CD1c-positive myeloid dendritic cell (primary cell): ENCODE measurements around the gene OFD1.

Experiments used
- DNase-seq: peaks from one replicate; pipeline ENCODE4 v3.0.0-alpha.2; 2016; ENCODE audit errors: extremely low spot score

OFD1 gene

DNA sequence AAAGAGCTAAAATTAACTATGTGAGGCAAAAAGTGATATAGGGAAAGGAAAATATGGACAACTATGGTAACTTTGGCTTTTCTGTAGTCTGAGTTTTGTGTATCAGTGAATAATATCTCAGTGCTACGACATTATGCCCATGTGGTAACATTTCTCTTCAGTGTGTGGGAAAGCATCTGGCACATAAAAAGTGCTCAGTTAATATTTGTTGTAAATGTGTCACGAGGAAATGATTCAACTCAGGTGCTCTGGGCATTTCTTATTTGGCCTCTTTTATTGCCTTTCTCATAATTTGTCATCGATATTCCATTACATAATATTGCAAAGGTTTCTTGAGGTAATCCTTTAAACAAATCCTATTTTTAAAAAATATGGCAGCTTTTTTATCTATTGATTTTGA lies 17.6 kb downstream of the OFD1 start:
- no peak for DNase-seq

DNA sequence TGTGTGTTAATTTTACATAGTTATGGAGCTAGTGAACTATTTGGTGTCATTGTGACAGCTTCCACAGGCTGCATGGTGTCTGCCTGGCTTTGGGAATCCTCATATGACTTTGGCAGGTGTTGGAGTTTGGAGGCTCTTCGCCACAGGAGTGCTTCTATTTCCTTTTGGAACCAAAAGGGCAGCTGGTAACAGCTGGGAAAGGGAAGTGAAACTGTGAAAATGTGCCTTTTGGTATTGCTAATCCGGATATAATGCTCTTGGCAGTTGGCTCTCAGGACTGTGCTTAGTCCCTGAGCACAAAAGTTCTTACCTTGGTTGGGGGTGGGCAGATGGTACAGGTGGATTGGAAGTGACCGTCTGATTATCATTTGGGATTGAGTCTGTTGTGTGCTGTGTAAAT lies 18.1 kb downstream of the OFD1 start:
- DNase-seq: peak; percentile 63

- DNase-seq: no peak
Measured at GRCh38 chrX:13754765-13755164, 20.2 kb downstream of the OFD1 start.

DNA sequence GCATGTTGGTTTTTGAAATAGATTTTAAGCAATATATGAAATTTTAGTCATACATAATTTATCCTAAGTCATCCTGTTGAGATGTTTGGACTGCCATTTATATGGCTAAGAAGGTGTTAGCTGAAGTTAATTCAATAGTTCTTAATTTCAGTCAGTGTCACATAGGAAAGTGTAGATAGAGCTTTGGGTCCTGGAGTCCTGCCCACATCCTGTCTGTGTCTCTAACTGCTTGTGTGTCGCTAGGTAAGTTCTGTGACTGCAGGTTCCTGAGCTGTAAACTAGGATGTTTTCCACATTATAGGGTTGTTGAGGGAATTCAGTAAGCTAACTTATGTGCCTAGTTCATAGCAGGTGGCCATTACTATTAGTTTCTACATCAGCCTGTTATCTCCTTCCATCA lies 20.7 kb downstream of the OFD1 start:
- DNase-seq: no peak

- DNase-seq: no peak
Measured at GRCh38 chrX:13756381-13756780, 21.8 kb downstream of the OFD1 start.

GRCh38 chrX:13759152-13759718 lies 24.7 kb downstream of the OFD1 start:
- peak; percentile 42 for DNase-seq

- peak; percentile 36 for DNase-seq
Measured at GRCh38 chrX:13760426-13760825, 25.9 kb downstream of the OFD1 start.

- DNase-seq: peak; percentile 51
Measured at GRCh38 chrX:13761606-13762414, 27.3 kb downstream of the OFD1 start.

- DNase-seq: no peak
Measured at GRCh38 chrX:13763489-13763888, 28.9 kb downstream of the OFD1 start.

DNA sequence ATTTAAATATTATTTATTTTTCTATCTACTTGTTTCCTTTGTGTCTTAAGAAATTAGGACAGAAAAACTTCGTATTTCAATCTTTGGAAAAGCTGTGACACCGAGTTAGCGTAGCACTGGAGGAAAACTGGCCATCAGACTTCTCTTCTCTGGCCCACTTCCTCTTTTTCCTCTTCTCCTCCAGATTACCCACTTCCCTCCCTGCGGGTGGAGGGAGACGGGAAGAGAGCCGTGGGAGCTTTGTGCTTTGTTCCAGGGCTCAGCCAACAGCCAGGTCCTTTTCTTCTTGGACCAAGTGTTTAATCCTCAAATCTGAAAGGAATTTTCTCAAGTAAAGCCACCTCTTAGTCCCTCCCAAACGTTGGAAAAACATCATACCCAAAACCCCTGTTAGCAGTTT lies 29.7 kb downstream of the OFD1 start:
- DNase-seq: peak; percentile 43

GRCh38 chrX:13764765-13765164 lies 30.2 kb downstream of the OFD1 start:
- DNase-seq: no peak

DNA sequence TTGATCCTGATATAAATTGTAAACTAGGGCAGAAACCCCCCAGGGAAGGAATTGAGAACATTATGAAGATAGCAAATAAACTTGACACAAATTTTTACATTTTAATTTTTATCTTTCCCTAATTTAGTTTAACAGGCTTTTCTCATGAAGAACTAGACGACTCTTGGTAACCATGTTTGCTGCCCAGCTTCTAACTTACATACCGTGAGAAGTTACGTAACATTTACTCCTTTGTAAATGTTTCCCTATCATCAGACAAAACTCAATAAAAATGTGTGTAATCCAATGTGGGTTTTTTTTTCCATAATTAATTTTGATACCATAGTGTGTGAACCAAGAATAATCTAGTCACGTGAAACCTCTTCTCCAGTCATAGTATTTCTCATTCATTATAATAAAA lies 34.4 kb downstream of the OFD1 start:
- DNase-seq: no peak

DNA sequence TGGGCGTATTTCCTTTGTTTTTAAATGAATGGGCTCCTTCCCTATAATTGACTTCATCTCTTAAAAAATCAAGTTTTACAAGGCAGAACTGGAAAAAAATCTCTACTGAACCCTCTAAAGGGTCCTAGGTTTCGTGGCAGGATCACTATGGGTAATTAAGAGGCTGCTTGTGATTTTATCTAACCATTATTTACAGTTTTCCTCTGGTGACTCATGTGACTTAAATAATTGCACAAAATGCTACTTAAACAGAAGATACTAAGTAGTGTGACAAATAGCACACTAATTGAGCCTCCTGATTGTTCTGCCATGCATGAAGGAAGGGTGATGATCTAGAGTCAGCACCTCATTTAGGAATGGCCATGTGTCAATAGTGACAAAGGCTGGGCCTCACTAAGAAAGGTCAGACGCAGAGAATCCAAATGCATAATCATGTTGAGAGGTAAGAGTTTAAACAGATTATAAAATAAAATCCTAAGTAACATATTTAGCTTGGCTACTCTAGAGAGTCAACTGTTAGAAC lies 35.5 kb downstream of the OFD1 start:
- DNase-seq: no peak

GRCh38 chrX:13774696-13775095 lies 40.1 kb downstream of the OFD1 start:
- DNase-seq: no peak

GRCh38 chrX:13775837-13776236 lies 41.3 kb downstream of the OFD1 start:
- no peak for DNase-seq

DNA sequence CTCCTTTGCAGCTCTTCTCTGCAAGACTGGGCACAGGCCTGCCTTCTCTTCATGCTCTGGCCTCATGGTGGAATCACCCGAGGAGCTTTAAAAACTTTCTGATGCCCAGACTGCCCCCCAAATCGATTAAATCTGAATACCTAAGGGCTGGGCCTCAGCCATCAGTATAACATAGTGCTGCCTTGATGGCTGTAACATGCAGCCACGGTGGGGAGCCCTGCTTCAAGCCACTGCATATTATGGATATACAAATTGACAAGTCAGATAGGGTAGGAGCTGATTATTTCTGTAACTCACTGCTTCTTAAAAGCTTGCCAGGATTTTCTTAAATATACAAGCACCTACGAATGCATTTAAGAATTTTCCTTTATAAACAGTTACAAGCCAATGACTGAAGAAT lies 41.8 kb downstream of the OFD1 start:
- DNase-seq: no peak

GRCh38 chrX:13778916-13779315 lies 44.4 kb downstream of the OFD1 start:
- no peak for DNase-seq

- DNase-seq: peak; percentile 7
Measured at GRCh38 chrX:13780868-13781427, 46.4 kb downstream of the OFD1 start.

DNA sequence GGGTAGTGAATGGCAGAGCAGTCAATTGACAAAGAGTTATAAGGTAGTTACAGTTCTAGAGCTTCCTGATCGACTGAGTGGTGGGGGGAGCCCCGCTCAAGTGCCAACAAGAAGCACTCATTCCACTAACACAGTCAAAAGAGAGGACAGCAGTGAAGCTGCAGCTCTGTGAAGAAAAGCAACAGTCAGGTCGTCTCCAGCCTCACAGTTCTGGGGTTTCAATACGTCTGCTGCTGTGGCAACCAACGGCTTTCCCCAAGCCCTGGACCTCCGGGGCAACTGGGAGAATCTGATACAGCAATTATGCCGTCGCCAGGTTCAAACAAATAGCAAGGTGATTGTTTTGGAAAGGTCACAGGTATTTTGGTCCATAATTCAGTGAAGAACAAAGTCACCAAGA lies 51.5 kb downstream of the OFD1 start:
- DNase-seq: no peak

- DNase-seq: no peak
Measured at GRCh38 chrX:13790206-13791131, 55.9 kb downstream of the OFD1 start.

DNA sequence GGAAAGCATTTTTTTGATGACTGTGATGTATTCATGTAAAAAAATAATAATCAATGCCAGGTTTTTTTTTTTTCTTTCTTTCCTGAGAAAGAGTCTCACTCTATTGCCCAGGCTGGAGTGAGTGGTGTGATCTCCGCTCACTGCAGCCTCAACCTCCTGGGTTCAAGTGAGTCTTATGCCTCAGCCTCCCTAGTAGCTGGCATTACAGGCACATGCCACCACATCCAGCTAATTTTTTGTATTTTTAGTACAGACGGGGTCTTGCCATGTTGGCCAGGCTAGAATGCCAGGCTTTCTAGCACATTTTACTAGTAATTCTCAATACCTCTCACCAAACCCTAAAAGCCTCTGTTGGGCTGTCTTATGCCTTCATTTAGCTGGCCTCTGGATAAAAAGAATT lies 56.6 kb downstream of the OFD1 start:
- no peak for DNase-seq

- DNase-seq: no peak
Measured at GRCh38 chrX:13791559-13791958, 57.0 kb downstream of the OFD1 start.
